HepG2 (cell line): ENCODE results near the gene ZNF71.

Experiments used
- ELF4 ChIP-seq: sonication (generic); formaldehyde crosslinking; IDR thresholded peaks from 2 replicates; pipeline ENCODE4 v1.5.0; 2020; ENCODE audit warnings: missing genetic modification reagents, mild to moderate bottlenecking, moderate library complexity, borderline replicate concordance
- GTF3A ChIP-seq: sonication (generic); formaldehyde crosslinking; conservative IDR thresholded peaks from 2 replicates; pipeline ENCODE4 v1.4.0; 2020; ENCODE audit warnings: mild to moderate bottlenecking, missing genetic modification reagents
- NR2C2 ChIP-seq: sonication (generic); formaldehyde crosslinking; IDR thresholded peaks from 2 replicates; pipeline ENCODE4 v1.4.0; 2020; ENCODE audit warnings: missing genetic modification reagents, mild to moderate bottlenecking, moderate library complexity, borderline replicate concordance
- TF ChIP-seq, protein P1 (sequence below): sonication (generic); formaldehyde crosslinking; IDR thresholded peaks from 2 replicates; pipeline ENCODE4 v1.4.0; 2020; ENCODE audit warnings: missing genetic modification reagents

GRCh38 chr19:56625708-56626107 lies 30.6 kb downstream of the ZNF71 start:
- TF ChIP-seq GTF3A (CRISPR knock-in tag) = no peak
- TF ChIP-seq ELF4 (CRISPR knock-in tag) = no peak
- no peak for TF ChIP-seq NR2C2 (CRISPR knock-in tag)
- TF ChIP-seq, protein P1, sequence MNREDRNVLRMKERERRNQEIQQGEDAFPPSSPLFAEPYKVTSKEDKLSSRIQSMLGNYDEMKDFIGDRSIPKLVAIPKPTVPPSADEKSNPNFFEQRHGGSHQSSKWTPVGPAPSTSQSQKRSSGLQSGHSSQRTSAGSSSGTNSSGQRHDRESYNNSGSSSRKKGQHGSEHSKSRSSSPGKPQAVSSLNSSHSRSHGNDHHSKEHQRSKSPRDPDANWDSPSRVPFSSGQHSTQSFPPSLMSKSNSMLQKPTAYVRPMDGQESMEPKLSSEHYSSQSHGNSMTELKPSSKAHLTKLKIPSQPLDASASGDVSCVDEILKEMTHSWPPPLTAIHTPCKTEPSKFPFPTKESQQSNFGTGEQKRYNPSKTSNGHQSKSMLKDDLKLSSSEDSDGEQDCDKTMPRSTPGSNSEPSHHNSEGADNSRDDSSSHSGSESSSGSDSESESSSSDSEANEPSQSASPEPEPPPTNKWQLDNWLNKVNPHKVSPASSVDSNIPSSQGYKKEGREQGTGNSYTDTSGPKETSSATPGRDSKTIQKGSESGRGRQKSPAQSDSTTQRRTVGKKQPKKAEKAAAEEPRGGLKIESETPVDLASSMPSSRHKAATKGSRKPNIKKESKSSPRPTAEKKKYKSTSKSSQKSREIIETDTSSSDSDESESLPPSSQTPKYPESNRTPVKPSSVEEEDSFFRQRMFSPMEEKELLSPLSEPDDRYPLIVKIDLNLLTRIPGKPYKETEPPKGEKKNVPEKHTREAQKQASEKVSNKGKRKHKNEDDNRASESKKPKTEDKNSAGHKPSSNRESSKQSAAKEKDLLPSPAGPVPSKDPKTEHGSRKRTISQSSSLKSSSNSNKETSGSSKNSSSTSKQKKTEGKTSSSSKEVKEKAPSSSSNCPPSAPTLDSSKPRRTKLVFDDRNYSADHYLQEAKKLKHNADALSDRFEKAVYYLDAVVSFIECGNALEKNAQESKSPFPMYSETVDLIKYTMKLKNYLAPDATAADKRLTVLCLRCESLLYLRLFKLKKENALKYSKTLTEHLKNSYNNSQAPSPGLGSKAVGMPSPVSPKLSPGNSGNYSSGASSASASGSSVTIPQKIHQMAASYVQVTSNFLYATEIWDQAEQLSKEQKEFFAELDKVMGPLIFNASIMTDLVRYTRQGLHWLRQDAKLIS (CRISPR knock-in tag) = no peak
